GM23338 (cell line): ENCODE measurements around the gene PDIA3. TPM values are rescaled to one million over a fixed set of nuclear protein-coding genes. Genes with fewer than 3 reads are reported as not detected.
"Not testable (repeated sequence)": the region's sequence is repeated elsewhere in the genome, so short reads cannot be mapped to it uniquely, and the experiment has no call there.

Experiments
- ATAC-seq: fragments of 200-7000 bp; cut with Tn5 transposase; 3 replicates; pipeline ENCODE4 v1.9.1; 2020
- DNase-seq: peaks from one replicate; pipeline ENCODE4 v3.0.0-alpha.2; 2015; ENCODE audit warnings: low spot score
- H2AFZ ChIP-seq: fragments of 200-600 bp; sonication (generic); 2 replicates; pipeline ENCODE4 v1.8.0; 2016; ENCODE audit warnings: antibody characterized with exemption, mild to moderate bottlenecking, moderate library complexity
- H3F3A ChIP-seq: fragments of 200-600 bp; sonication (generic); replicated peaks from 2 replicates; pipeline ENCODE4 v1.8.0; 2017; ENCODE audit warnings: antibody characterized with exemption, mixed run types, low read depth
- H3K27ac ChIP-seq: fragments of 200-600 bp; sonication (generic); 2 replicates; pipeline ENCODE4 v1.6.1; 2016; ENCODE audit warnings: low read depth
- H3K27me3 ChIP-seq: fragments of 200-600 bp; sonication (generic); 2 replicates; pipeline ENCODE4 v1.8.0; 2016; ENCODE audit warnings: mild to moderate bottlenecking, mixed run types, moderate library complexity; ENCODE audit not compliant: insufficient read depth
- H3K36me3 ChIP-seq: fragments of 200-600 bp; sonication (generic); 2 replicates; pipeline ENCODE4 v1.8.0; 2016; ENCODE audit warnings: mild to moderate bottlenecking; ENCODE audit not compliant: insufficient read depth
- H3K4me1 ChIP-seq: fragments of 200-600 bp; sonication (generic); 2 replicates; pipeline ENCODE4 v1.8.0; 2016; ENCODE audit warnings: mild to moderate bottlenecking, moderate library complexity; ENCODE audit not compliant: insufficient read depth
- H3K4me2 ChIP-seq: fragments of 200-600 bp; sonication (generic); 2 replicates; pipeline ENCODE4 v1.7.1; 2017; ENCODE audit warnings: mixed run types
- H3K4me3 ChIP-seq: fragments of 200-600 bp; sonication (generic); 2 replicates; pipeline ENCODE4 v1.6.1; 2016; ENCODE audit warnings: mixed run types
- H3K79me2 ChIP-seq: fragments of 200-600 bp; sonication (generic); replicated peaks from 2 replicates; pipeline ENCODE4 v1.8.0; 2017; ENCODE audit warnings: mild to moderate bottlenecking; ENCODE audit not compliant: insufficient read depth
- H3K9me2 ChIP-seq: fragments of 200-600 bp; sonication (generic); 2 replicates; pipeline ENCODE4 v1.8.0; 2017; ENCODE audit not compliant: insufficient read depth
- H4K20me1 ChIP-seq: fragments of 200-600 bp; sonication (generic); replicated peaks from 2 replicates; pipeline ENCODE4 v1.8.0; 2017; ENCODE audit warnings: mild to moderate bottlenecking; ENCODE audit not compliant: insufficient read depth
- H3K27ac Mint-ChIP-seq: 2 replicates; pipeline ENCODE4 v1.8.0; 2020; ENCODE audit warnings: inconsistent platforms, mild to moderate bottlenecking, moderate library complexity, mixed read lengths
- H3K27me3 Mint-ChIP-seq: 3 replicates; pipeline ENCODE4 v1.8.0; 2022; ENCODE audit warnings: low read depth, mild to moderate bottlenecking, moderate library complexity, mixed read lengths, inconsistent platforms; ENCODE audit not compliant: insufficient read depth, poor library complexity
- H3K36me3 Mint-ChIP-seq: 3 replicates; pipeline ENCODE4 v1.8.0; 2021; ENCODE audit warnings: low read depth, mild to moderate bottlenecking, inconsistent platforms, moderate library complexity, mixed read lengths
- H3K4me1 Mint-ChIP-seq: 3 replicates; pipeline ENCODE4 v1.8.0; 2020; ENCODE audit warnings: mild to moderate bottlenecking, inconsistent platforms, mixed read lengths
- H3K4me3 Mint-ChIP-seq: 3 replicates; pipeline ENCODE4 v1.8.0; 2021; ENCODE audit warnings: moderate library complexity, mild to moderate bottlenecking, inconsistent platforms, mixed read lengths
- H3K9me3 Mint-ChIP-seq: 3 replicates; pipeline ENCODE4 v1.8.0; 2020; ENCODE audit warnings: moderate library complexity, mild to moderate bottlenecking, inconsistent platforms, mixed read lengths
- CREB1 ChIP-seq: fragments of 250-450 bp; sonication (Bioruptor Pico); IDR thresholded peaks from 2 replicates; pipeline ENCODE4 v1.5.0; 2020; ENCODE audit warnings: low read depth, mild to moderate bottlenecking, moderate library complexity
- CTCF ChIP-seq, 2 experiments: fragments of 200-600 bp in 1 of 2; sonication (generic) in 1 of 2; conservative IDR thresholded peaks; 2 replicates each; pipeline versions ENCODE4 v1.5.1 to v1.6.1; 2016 to 2017; ENCODE audit warnings: antibody characterized with exemption in 2 of 2, low read depth in 2 of 2, mild to moderate bottlenecking in 2 of 2, moderate library complexity in 1 of 2
- POLR2AphosphoS5 ChIP-seq: IDR thresholded peaks from 2 replicates; pipeline ENCODE4 v1.6.1; 2016; ENCODE audit warnings: antibody characterized with exemption, low read depth
- ZNF331 ChIP-seq: fragments of 250-450 bp; sonication (Bioruptor Pico); IDR thresholded peaks from 2 replicates; pipeline ENCODE4 v1.5.0; 2020; ENCODE audit warnings: low read depth, mild to moderate bottlenecking, moderate library complexity
- long read RNA-seq: library from polyadenylated mRNA; unstranded; transcript quantifications from one replicate; pipeline ENCODE4 v2.0.0, GENCODE V29; 2020; ENCODE audit not compliant: unreplicated experiment
- polyA plus RNA-seq: library from polyadenylated mRNA; unstranded; fragments of >200 nt; fragmentation: Nextera tagmentation; extraction: Ambion mirVana; gene quantifications from 2 replicates; pipeline ENCODE4 v1.2.1, GENCODE V29; 2016
- total RNA-seq: library from RNA; depleted of rRNA; stranded (reverse); fragments of >200 nt; shearing (Covaris generic); gene quantifications from 2 replicates; pipeline ENCODE4 v1.2.3, GENCODE V29; 2014; rRNA removed
- TF ChIP-seq, protein P1 (sequence below): fragments of 250-450 bp; sonication (Bioruptor Pico); IDR thresholded peaks from 2 replicates; pipeline ENCODE4 v1.5.0; 2020; ENCODE audit warnings: mild to moderate bottlenecking, moderate library complexity

PDIA3 gene
- total RNA-seq (363 and 371 TPM in 2 replicates), polyA plus RNA-seq (585 and 631 TPM in 2 replicates)
- long read RNA-seq, transcript PDIA3-201 (13 exons, 3,727 nt) = major isoform, 186 of 261 reads
- long read RNA-seq, partial matches to known transcripts = 58 of 261 reads
- long read RNA-seq, other reads (novel, unspliced or antisense) = 16 of 261 reads

- DNase-seq = peak; percentile 97
- TF ChIP-seq POLR2AphosphoS5 (peak; percentile 98), CREB1 (peak; percentile 80)
- Mint-ChIP-seq H3K36me3 (peaks cover 21% of the 10 kb centered on the region), H3K4me3 (peak within 1 kb of the TSS; percentile 97), H3K27ac (peak within 1 kb of the TSS; percentile 98), H3K4me1 (peaks cover 25% of the 10 kb centered on the region)
- peaks cover 16% of the 10 kb centered on the region for H3K4me1 ChIP-seq
- H3K79me2 ChIP-seq = peaks cover 49% of the 10 kb centered on the region
- not testable (repeated sequence) for H3F3A ChIP-seq, H3K27me3 ChIP-seq, H3K36me3 ChIP-seq, H3K9me2 ChIP-seq, H3K27me3 Mint-ChIP-seq, H3K9me3 Mint-ChIP-seq
- H3K4me2 ChIP-seq = peak within 1 kb of the TSS; percentile 88
- peak within 1 kb of the TSS; percentile 95 for H3K27ac ChIP-seq
- peak within 1 kb of the TSS; percentile 63; the same call in 1 of the 2 replicates for H2AFZ ChIP-seq
- peak within 1 kb of the TSS; percentile 87 for H3K4me3 ChIP-seq
- peaks cover 42% of the 10 kb centered on the region for H4K20me1 ChIP-seq
- peak; percentile 92 for ATAC-seq
These were observed at the start of gene PDIA3 for GRCh38 chr15:43746245-43746902. Gene PDIA3, plus strand, starts transcription at chr15:43746438. Its CDS starts 102 bp downstream, at chr15:43746540.

DNA sequence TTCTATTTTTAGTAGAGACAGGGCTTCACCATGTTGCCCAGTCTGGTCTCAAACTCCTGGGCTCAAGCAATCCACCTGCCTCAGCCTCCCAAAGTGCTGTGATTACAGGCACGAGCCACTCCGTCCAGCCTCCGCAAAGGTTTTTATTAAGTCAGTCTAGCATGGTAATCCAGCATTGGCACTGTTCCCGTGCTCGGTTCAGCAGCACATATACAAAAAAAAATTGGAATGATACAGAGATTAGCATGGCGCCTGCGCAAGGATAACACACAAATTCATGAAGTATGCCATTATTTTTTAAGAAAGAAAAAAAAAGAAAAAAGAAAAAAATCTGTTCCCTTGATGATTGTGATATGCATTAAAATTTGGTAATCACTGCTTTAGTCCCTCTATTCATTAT lies 44.1 kb upstream of the PDIA3 start:
- H3F3A ChIP-seq = no peaks in the 10 kb centered on the region
- H4K20me1 ChIP-seq = no peaks in the 10 kb centered on the region
- DNase-seq (no peak), ATAC-seq (no peak)
- H3K4me3 Mint-ChIP-seq = no peak overlapping the region
- H3K4me1 Mint-ChIP-seq = no peaks in the 10 kb centered on the region
- no peak overlapping the region for H3K4me3 ChIP-seq
- TF ChIP-seq, protein P1, sequence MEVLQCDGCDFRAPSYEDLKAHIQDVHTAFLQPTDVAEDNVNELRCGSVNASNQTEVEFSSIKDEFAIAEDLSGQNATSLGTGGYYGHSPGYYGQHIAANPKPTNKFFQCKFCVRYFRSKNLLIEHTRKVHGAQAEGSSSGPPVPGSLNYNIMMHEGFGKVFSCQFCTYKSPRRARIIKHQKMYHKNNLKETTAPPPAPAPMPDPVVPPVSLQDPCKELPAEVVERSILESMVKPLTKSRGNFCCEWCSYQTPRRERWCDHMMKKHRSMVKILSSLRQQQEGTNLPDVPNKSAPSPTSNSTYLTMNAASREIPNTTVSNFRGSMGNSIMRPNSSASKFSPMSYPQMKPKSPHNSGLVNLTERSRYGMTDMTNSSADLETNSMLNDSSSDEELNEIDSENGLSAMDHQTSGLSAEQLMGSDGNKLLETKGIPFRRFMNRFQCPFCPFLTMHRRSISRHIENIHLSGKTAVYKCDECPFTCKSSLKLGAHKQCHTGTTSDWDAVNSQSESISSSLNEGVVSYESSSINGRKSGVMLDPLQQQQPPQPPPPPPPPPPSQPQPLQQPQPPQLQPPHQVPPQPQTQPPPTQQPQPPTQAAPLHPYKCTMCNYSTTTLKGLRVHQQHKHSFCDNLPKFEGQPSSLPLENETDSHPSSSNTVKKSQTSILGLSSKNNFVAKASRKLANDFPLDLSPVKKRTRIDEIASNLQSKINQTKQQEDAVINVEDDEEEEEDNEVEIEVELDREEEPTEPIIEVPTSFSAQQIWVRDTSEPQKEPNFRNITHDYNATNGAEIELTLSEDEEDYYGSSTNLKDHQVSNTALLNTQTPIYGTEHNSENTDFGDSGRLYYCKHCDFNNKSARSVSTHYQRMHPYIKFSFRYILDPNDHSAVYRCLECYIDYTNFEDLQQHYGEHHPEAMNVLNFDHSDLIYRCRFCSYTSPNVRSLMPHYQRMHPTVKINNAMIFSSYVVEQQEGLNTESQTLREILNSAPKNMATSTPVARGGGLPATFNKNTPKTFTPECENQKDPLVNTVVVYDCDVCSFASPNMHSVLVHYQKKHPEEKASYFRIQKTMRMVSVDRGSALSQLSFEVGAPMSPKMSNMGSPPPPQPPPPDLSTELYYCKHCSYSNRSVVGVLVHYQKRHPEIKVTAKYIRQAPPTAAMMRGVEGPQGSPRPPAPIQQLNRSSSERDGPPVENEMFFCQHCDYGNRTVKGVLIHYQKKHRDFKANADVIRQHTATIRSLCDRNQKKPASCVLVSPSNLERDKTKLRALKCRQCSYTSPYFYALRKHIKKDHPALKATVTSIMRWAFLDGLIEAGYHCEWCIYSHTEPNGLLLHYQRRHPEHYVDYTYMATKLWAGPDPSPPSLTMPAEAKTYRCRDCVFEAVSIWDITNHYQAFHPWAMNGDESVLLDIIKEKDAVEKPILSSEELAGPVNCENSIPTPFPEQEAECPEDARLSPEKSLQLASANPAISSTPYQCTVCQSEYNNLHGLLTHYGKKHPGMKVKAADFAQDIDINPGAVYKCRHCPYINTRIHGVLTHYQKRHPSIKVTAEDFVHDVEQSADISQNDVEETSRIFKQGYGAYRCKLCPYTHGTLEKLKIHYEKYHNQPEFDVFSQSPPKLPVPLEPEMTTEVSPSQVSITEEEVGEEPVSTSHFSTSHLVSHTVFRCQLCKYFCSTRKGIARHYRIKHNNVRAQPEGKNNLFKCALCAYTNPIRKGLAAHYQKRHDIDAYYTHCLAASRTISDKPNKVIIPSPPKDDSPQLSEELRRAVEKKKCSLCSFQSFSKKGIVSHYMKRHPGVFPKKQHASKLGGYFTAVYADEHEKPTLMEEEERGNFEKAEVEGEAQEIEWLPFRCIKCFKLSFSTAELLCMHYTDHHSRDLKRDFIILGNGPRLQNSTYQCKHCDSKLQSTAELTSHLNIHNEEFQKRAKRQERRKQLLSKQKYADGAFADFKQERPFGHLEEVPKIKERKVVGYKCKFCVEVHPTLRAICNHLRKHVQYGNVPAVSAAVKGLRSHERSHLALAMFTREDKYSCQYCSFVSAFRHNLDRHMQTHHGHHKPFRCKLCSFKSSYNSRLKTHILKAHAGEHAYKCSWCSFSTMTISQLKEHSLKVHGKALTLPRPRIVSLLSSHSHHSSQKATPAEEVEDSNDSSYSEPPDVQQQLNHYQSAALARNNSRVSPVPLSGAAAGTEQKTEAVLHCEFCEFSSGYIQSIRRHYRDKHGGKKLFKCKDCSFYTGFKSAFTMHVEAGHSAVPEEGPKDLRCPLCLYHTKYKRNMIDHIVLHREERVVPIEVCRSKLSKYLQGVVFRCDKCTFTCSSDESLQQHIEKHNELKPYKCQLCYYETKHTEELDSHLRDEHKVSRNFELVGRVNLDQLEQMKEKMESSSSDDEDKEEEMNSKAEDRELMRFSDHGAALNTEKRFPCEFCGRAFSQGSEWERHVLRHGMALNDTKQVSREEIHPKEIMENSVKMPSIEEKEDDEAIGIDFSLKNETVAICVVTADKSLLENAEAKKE (CRISPR knock-in tag) = no peak
- TF ChIP-seq CTCF (conservative IDR thresholded peaks at IDR 0.05; ENCODE audit: low read depth in 2 of 2) (no peak), ZNF331 (CRISPR knock-in tag) (no peak), CREB1 (no peak)
- H3K27me3 Mint-ChIP-seq = peaks cover 6% of the 10 kb centered on the region
- no peak overlapping the region for H2AFZ ChIP-seq
- no peak overlapping the region for H3K27ac Mint-ChIP-seq
- H3K9me3 Mint-ChIP-seq = no peaks in the 10 kb centered on the region
- no peaks in the 10 kb centered on the region for H3K4me1 ChIP-seq
- no peak overlapping the region for H3K4me2 ChIP-seq
- H3K27me3 ChIP-seq = no peaks in the 10 kb centered on the region
- peaks cover 19% of the 10 kb centered on the region for H3K36me3 Mint-ChIP-seq
- no peaks in the 10 kb centered on the region for H3K9me2 ChIP-seq
- no peaks in the 10 kb centered on the region for H3K79me2 ChIP-seq
- H3K27ac ChIP-seq = no peak overlapping the region
- H3K36me3 ChIP-seq = no peaks in the 10 kb centered on the region
